GM21360 (cell line): ENCODE measurements around the gene ERC2.

Source experiments
- ATAC-seq: cut with Tn5 transposase; IDR thresholded peaks from one replicate; pipeline ENCODE4 v1.9.1; 2021; ENCODE audit warnings: mild to moderate bottlenecking, moderate library complexity; ENCODE audit not compliant: unreplicated experiment

ERC2 gene

DNA sequence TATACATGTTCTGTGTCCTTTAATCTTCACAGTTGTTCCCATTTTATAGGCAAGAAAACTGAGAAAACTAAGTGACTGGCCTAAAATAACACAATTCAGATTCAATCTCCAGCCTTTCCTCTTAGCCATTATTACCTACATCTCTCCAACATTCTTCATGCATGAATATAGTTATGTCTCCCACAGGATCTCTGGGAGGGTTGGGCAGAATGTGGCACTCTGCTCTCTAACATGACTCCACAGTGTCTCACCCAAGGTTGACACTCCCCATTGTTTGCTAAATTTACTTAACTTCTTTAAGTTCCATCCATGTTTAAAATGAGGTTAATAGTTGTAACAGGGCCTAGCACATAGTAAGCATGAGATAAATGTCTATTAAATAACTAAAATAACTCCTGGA, 276.3 kb downstream of the ERC2 start:
- no peak for ATAC-seq

DNA sequence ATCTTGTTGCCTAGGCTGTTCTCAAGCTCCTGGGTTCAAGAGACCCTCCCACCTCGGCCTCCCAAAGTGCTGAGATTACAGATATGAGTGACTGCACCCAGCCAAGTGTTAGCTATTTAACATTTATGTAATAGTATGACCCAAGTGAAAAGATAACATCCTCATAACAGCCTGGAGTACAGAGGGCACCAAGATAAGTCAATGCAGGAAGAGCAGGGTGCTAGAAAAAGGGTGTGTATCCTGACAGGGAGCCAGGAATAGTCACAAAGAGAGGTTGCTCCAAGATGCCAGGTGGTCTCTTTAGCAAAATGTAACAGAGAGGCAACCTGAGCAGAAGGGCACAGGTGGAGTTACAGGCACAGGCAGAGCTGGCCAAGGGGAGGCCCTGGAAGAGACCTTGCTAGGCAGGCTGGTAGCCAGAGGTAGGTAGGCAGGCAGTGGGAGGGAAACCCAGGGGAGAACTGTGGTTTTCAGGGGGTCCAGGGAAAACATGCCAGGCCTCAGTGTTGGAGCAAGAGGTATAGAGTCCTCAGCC, 277.4 kb downstream of the ERC2 start:
- no peak for ATAC-seq

- no peak for ATAC-seq
Observed at GRCh38 chr3:56190130-56190529, 278.1 kb downstream of the ERC2 start.

- ATAC-seq, result no peak
Observed at GRCh38 chr3:56189536-56189935, 278.7 kb downstream of the ERC2 start.

DNA sequence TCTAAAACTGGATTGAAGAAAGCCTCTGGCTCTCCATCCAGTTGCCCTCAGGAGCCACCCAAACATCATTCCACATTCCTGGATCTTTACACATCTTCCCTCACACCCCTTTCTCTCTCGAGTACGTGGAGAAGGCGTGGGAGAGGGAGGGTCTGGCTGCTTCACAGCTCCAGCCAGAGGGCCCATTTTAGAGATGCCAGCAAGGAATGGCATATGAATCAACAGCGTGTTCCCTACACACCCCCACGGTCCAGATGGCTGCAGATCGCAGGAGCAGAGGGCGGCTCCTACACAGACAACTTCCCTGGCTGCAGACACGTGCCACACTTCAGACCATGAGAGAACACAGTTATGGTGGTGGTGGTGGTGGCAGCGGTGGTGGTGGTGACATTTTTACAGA, 280.1 kb downstream of the ERC2 start:
- no peak for ATAC-seq

GRCh38 chr3:56187051-56187450, 281.2 kb downstream of the ERC2 start:
- ATAC-seq, result no peak

DNA sequence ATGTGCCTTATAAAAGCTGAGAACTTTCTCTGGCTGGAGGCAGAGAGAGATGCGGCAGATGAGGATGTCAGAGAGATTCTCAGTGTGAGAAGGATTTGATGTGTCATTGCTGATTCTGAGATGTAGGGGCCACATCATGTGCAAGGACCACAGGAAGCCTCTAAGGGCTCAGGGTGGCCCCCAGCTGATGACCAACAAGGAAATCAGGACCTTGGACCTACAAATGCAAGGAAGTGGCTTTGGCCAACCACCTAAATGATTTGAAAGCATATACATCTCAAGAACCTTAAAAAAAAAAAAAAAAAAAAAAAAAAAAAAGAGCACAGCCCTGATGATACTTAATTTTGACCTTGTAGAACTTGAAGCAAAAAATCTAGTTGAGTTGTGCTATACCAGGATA, 282.4 kb downstream of the ERC2 start:
- no peak for ATAC-seq

- ATAC-seq, result no peak
Observed at GRCh38 chr3:56183529-56183928, 284.7 kb downstream of the ERC2 start.

- no peak for ATAC-seq
Observed at GRCh38 chr3:56180433-56180832, 287.8 kb downstream of the ERC2 start.

- ATAC-seq, result no peak
Observed at GRCh38 chr3:56173601-56174000, 294.7 kb downstream of the ERC2 start.

- no peak for ATAC-seq
Observed at GRCh38 chr3:56164436-56164835, 303.8 kb downstream of the ERC2 start.

GRCh38 chr3:56157693-56158362, 310.4 kb downstream of the ERC2 start:
- no peak for ATAC-seq

- ATAC-seq, result no peak
Observed at GRCh38 chr3:56154297-56154696, 314.0 kb downstream of the ERC2 start.

GRCh38 chr3:56147354-56147753, 320.9 kb downstream of the ERC2 start:
- ATAC-seq, result no peak

GRCh38 chr3:56145410-56145809, 322.9 kb downstream of the ERC2 start:
- ATAC-seq, result no peak

DNA sequence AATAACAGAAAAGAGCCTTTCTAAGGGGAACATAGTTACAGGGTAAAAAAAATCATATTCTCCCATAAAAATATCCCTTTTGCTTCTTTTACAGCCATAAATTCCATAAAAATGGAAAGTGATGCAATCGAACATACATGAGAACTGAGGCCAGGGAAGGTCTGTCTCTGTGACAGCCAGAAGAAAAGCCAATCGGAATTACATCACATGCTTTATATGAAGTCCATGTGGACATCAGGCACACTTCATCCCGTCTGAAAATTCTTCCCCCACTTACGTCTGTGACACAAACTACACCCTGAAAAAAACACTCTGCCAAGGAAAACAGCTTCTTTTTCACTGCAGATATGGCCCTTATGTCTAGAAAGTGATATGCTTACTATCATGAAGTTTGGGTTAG, 323.5 kb downstream of the ERC2 start:
- no peak for ATAC-seq

GRCh38 chr3:56137415-56137814, 330.9 kb downstream of the ERC2 start:
- no peak for ATAC-seq

DNA sequence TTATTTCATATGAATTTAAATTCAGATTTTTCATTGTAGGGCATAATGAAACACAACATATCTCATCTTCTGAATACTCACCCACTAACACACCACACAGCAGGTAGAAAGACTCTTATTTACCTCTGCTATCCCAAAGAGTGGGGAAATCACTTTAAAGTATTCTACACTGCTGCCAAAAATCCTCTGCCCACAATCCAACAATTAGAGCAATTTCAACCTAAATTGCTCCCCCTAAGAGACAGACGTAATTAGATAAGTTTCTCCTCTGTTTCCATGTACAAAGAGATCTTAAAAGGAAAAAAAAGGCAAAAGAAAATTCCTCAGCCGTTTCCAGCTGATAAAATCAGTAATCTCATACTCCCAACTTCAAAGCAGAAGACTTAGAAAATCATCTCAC, 331.8 kb downstream of the ERC2 start:
- ATAC-seq, result no peak

DNA sequence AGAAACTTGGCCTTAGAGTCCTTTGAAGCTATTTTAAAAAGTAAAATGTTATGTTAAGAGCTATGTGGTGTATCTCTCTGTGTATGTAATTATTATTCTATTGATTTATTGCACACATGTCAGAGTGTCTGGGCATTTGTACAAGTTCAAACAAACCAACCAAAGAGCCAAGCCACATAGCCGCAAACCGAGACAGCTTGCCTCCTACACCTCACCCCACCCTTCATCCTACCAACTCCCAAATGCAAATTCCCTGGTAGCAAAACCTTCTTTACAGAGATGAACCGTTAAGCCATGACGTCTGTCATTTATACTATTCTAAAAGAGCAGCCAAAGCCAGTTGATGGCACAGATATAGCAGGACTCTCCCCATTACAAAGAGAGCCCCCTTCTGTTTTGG, 332.3 kb downstream of the ERC2 start:
- no peak for ATAC-seq

DNA sequence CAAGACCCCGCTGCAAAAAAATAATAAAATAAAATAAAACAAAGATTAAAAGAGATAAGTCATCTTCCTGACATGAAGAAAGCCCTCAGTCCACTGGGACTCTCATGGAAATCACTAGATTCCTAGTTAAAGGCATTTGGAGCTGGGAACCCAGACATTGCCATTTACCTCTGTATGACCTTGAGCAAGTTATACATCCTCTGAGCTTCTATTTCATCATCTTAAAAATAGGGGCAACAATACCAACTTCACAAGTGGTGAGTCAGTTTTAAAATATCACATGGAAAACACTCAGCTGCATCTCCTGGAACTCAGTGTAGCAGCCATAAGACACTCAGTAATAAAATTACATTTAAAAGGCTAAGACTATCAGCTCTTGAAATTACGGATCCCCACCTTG, 334.8 kb downstream of the ERC2 start:
- no peak for ATAC-seq

DNA sequence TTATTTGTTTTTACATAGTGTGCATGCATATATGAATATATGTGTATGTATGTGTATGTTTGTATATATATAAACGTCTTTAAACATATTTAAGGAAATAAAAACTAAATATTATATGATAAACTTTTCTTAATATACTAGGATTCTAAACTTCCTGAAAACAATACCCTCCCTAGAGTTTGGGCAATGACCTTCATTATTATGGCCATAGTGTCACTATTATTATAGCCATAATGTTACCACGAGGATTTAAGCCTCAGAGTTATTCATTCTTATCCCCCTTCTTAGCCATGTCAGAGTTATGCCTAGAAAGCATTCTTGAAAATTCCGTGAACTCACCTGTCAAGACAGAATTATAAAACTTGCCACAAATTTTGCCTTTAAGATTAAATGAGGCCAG, 335.5 kb downstream of the ERC2 start:
- no peak for ATAC-seq

DNA sequence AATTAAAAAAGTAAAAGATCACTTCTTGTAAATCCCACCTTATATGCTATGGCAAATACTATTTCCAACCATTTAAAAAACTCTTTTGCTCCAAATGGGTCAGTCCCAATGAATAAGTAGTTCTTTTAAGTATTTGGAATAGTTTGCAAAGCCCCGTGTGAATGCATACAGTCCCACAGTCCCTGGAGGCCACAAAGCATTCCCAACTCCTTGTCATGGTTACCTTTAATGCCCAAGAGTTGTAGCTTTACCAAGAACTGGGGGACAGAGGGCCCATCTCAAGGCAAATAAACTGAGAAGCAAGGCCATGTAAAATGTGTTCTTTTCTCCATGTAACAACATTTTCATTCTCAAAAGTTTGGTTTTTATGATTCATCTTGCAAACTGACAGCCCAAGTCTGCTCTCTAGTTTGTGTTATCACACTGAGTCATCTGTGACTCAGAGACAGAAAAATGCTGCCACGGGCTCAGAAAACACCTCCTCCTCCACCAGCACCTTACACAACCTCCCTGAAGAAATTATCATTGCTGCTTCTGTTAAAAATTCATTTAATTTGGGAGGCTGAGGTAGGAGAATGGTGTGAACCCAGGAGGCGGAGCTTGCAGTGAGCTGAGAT, 336.2 kb downstream of the ERC2 start:
- no peak for ATAC-seq

GRCh38 chr3:56130036-56130435, 338.2 kb downstream of the ERC2 start:
- ATAC-seq, result no peak
